ENCODE measurements around the gene TBC1D25. TPM values are rescaled to one million over a fixed set of nuclear protein-coding genes. Genes with fewer than 3 reads are reported as not detected.

The TBC1D25 gene
- polyA plus RNA-seq, 1 of the 3 experiments (the other 2 are of a cell fraction): 18.4 TPM

GRCh38 chrX:48538641-48539344 is 721 bp upstream of the TBC1D25 start:
- Histone ChIP-seq H3F3A (replicated peaks; ENCODE audit: insufficient read depth) (no peaks in the 10 kb centered on the region), H2AFZ (ENCODE audit: low read depth) (0 out of 2 replicates have a peak overlapping the region, but pooled peaks have one; percentile 67), H3K9ac (no peak overlapping the region), H3K4me3 (ENCODE audit: low read depth in 2 of 2, low read length in 1 of 2) (peak overlapping the region; percentile 53 to 62; a peak in 3 of 4 replicates), H3K9me2 (no peaks in the 10 kb centered on the region), H3K27ac (ENCODE audit: low read depth in 2 of 2, low read length in 1 of 2) (no peak overlapping the region), H4K20me1 (ENCODE audit: insufficient read depth) (no peaks in the 10 kb centered on the region), H3K79me2 (ENCODE audit: insufficient read depth) (peaks cover 17% of the 10 kb centered on the region; the same call in 1 of the 2 replicates), H3K4me1 (ENCODE audit: control insufficient read depth in 1 of 2, insufficient read depth in 2 of 2, low read depth in 1 of 2, low read length in 1 of 2) (peaks cover 0 to 6% of the 10 kb centered on the region in 2 experiments; a peak in 1 of 4 replicates), H3K27me3 (ENCODE audit: insufficient read depth) (no peaks in the 10 kb centered on the region), H3K9me3 (no peaks in the 10 kb centered on the region), H3K4me2 (peak overlapping the region; percentile 46; the same call in 1 of the 2 replicates), H3K36me3 (replicated peaks in 1 of 2; ENCODE audit: control insufficient read depth in 1 of 2, insufficient read depth in 2 of 2, low read length in 1 of 2) (no peaks in the 10 kb centered on the region)
- CTCF ChIA-PET: interaction anchor here (1.2 to 1.7 kb wide), 2 partner anchors 10 to 36 kb away, joined by 3 to 4 read pairs; no protein-coding TSS in a partner anchor
- 69% methylated on average over 23 of the region's 23 CpGs for WGBS (ENCODE audit: low lambda C conversion rate)
- TF ChIP-seq MEF2A (IDR thresholded peaks at IDR 0.05; ENCODE audit: borderline replicate concordance, low read depth) (no peak), GATA2 (CRISPR knock-in tag; IDR thresholded peaks at IDR 0.05) (no peak), EP300 (IDR thresholded peaks at IDR 0.05; ENCODE audit: borderline replicate concordance in 1 of 2, low read depth in 1 of 2, low read length in 1 of 2) (no peak), RCOR1 (IDR thresholded peaks at IDR 0.05; ENCODE audit: low read length) (no peak), NFIC (IDR thresholded peaks at IDR 0.05; ENCODE audit: borderline replicate concordance) (no peak), TCF12 (IDR thresholded peaks at IDR 0.05) (no peak), RAD21 (IDR thresholded peaks at IDR 0.05; ENCODE audit: low read length) (no peak)
- POLR2A ChIA-PET: interaction anchor here (0.7 kb wide), 1 partner anchor 35 kb away, joined by 4 read pairs; no protein-coding TSS in a partner anchor
- no peak for DNase-seq

DNA sequence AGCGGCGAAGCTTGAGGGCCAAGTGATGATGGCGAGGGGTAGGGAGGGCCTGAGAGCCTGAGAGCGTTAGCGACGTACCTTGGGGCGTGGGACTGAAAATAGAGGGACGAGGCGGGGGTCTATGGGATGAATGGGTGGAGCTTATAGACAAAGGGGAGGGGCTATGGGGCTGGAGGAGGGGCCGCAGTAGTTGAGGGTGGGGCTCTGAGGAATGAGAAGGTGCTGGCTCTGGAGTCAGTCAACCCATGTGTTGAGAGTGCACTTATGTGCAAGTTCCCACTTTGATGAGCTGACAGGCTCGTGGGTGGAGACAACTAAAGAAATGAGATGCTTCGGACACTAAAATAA is 488 bp downstream of the TBC1D25 start:
- H3K27ac ChIP-seq (ENCODE audit: low read depth in 2 of 2, low read length in 1 of 2): peak overlapping the region; percentile 50 to 66; a peak in 3 of 4 replicates
- H3K9me2 ChIP-seq: no peaks in the 10 kb centered on the region
- no peaks in the 10 kb centered on the region for H3K9me3 ChIP-seq
- H4K20me1 ChIP-seq (ENCODE audit: insufficient read depth): no peaks in the 10 kb centered on the region
- H2AFZ ChIP-seq (ENCODE audit: low read depth): peak overlapping the region; percentile 29; the same call in 1 of the 2 replicates
- peaks cover 17% of the 10 kb centered on the region; the same call in 1 of the 2 replicates for H3K79me2 ChIP-seq (ENCODE audit: insufficient read depth)
- peak overlapping the region; percentile 53 to 62 for H3K4me3 ChIP-seq (ENCODE audit: low read depth in 2 of 2, low read length in 1 of 2)
- peak; percentile 71 for DNase-seq
- peak overlapping the region; percentile 68 for H3K9ac ChIP-seq
- 36% methylated on average over 12 of the region's 12 CpGs for WGBS (ENCODE audit: low lambda C conversion rate)
- no peaks in the 10 kb centered on the region for H3F3A ChIP-seq (replicated peaks; ENCODE audit: insufficient read depth)
- H3K36me3 ChIP-seq (replicated peaks in 1 of 2; ENCODE audit: control insufficient read depth in 1 of 2, insufficient read depth in 2 of 2, low read length in 1 of 2): no peaks in the 10 kb centered on the region
- H3K27me3 ChIP-seq (ENCODE audit: insufficient read depth): no peaks in the 10 kb centered on the region
- H3K4me2 ChIP-seq: peak overlapping the region; percentile 46
- peaks cover 0 to 6% of the 10 kb centered on the region in 2 experiments; a peak in 1 of 4 replicates for H3K4me1 ChIP-seq (ENCODE audit: control insufficient read depth in 1 of 2, insufficient read depth in 2 of 2, low read depth in 1 of 2, low read length in 1 of 2)
- POLR2A ChIA-PET: interaction anchor here (0.7 to 1.0 kb wide), 4 partner anchors 15 to 72 kb away, joined by 3 to 7 read pairs (median 4); partner anchors contain the start of gene RBM3
- CTCF ChIA-PET: interaction anchor here (0.9 to 1.7 kb wide), 2 partner anchors 10 to 35 kb away, joined by 3 to 4 read pairs; no protein-coding TSS in a partner anchor
- TF ChIP-seq, protein P1, sequence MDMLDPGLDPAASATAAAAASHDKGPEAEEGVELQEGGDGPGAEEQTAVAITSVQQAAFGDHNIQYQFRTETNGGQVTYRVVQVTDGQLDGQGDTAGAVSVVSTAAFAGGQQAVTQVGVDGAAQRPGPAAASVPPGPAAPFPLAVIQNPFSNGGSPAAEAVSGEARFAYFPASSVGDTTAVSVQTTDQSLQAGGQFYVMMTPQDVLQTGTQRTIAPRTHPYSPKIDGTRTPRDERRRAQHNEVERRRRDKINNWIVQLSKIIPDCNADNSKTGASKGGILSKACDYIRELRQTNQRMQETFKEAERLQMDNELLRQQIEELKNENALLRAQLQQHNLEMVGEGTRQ (IDR thresholded peaks at IDR 0.05; ENCODE audit: borderline replicate concordance, low read depth, low read length): no peak
- TF ChIP-seq GABPA (IDR thresholded peaks at IDR 0.05; ENCODE audit: low read depth) (no peak), REST (IDR thresholded peaks at IDR 0.05; ENCODE audit: low read depth, low read length) (no peak), POLR2AphosphoS5 (IDR thresholded peaks at IDR 0.05; ENCODE audit: low read depth, low read length) (no peak), JUND (IDR thresholded peaks at IDR 0.05) (no peak), RFX5 (IDR thresholded peaks at IDR 0.05; ENCODE audit: low read length) (no peak), SIN3A (IDR thresholded peaks at IDR 0.05; ENCODE audit: borderline replicate concordance, low read depth, low read length) (no peak), NFIC (IDR thresholded peaks at IDR 0.05; ENCODE audit: borderline replicate concordance) (no peak), MAX (IDR thresholded peaks at IDR 0.05; ENCODE audit: low read depth) (no peak), USF1 (IDR thresholded peaks at IDR 0.05; ENCODE audit: borderline replicate concordance, low read depth) (no peak), SMC3 (IDR thresholded peaks at IDR 0.05; ENCODE audit: low read depth, low read length) (no peak), MXI1 (IDR thresholded peaks at IDR 0.05; ENCODE audit: low read depth, low read length) (no peak), RCOR1 (IDR thresholded peaks at IDR 0.05; ENCODE audit: low read length) (no peak), ELF1 (IDR thresholded peaks at IDR 0.05) (no peak)
- TF ChIP-seq, protein P2, sequence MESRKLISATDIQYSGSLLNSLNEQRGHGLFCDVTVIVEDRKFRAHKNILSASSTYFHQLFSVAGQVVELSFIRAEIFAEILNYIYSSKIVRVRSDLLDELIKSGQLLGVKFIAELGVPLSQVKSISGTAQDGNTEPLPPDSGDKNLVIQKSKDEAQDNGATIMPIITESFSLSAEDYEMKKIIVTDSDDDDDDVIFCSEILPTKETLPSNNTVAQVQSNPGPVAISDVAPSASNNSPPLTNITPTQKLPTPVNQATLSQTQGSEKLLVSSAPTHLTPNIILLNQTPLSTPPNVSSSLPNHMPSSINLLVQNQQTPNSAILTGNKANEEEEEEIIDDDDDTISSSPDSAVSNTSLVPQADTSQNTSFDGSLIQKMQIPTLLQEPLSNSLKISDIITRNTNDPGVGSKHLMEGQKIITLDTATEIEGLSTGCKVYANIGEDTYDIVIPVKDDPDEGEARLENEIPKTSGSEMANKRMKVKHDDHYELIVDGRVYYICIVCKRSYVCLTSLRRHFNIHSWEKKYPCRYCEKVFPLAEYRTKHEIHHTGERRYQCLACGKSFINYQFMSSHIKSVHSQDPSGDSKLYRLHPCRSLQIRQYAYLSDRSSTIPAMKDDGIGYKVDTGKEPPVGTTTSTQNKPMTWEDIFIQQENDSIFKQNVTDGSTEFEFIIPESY (IDR thresholded peaks at IDR 0.05; ENCODE audit: borderline replicate concordance, low read depth): no peak
